Activated CD8-positive, alpha-beta memory T cell treated with anti-CD3 and anti-CD28 coated beads for 1 hour (primary cell): Measurements from ENCODE around the gene CHTF8.
"Not testable (repeated sequence)": the region's sequence is repeated elsewhere in the genome, so short reads cannot be mapped to it uniquely, and the experiment has no call there.

Experiments
- DNase-seq, 2 donors: peaks; one replicate each; pipeline ENCODE4 v3.0.0-alpha.2; 2020; ENCODE audit warnings: low read depth in 1 of 2; ENCODE audit errors: extremely low read depth in 1 of 2

The CHTF8 gene

GRCh38 chr16:69139464-69139863 is 7.1 kb upstream of the CHTF8 start:
- DNase-seq = not testable (repeated sequence)

GRCh38 chr16:69138608-69139007 is 6.2 kb upstream of the CHTF8 start:
- DNase-seq = no peak

- no peak for DNase-seq
These were observed 1.1 kb upstream of the CHTF8 start for GRCh38 chr16:69133373-69133954.

GRCh38 chr16:69131839-69132423 is 457 bp downstream of the CHTF8 start:
- DNase-seq = peak; percentile 25 to 49

- no peak for DNase-seq
These were observed 1.1 kb downstream of the CHTF8 start for GRCh38 chr16:69131167-69131838.

- DNase-seq = no peak
These were observed 1.9 kb downstream of the CHTF8 start for GRCh38 chr16:69130461-69130860.

- no peak for DNase-seq
These were observed 4.3 kb downstream of the CHTF8 start for GRCh38 chr16:69127966-69128510.

- DNase-seq = not testable (repeated sequence)
These were observed 5.6 kb downstream of the CHTF8 start for GRCh38 chr16:69126801-69127200.

GRCh38 chr16:69126221-69126620 is 6.2 kb downstream of the CHTF8 start:
- no peak for DNase-seq

GRCh38 chr16:69124961-69125360 is 7.4 kb downstream of the CHTF8 start:
- not testable (repeated sequence) for DNase-seq

- not testable (repeated sequence) for DNase-seq
These were observed 8.0 kb downstream of the CHTF8 start for GRCh38 chr16:69124406-69124805.

- DNase-seq = peak; percentile 28 to 49
These were observed 8.5 kb downstream of the CHTF8 start for GRCh38 chr16:69123910-69124309.

- DNase-seq = no peak
These were observed 12.2 kb downstream of the CHTF8 start for GRCh38 chr16:69120096-69120664.

GRCh38 chr16:69119536-69119935 is 12.9 kb downstream of the CHTF8 start:
- no peak for DNase-seq

- no peak for DNase-seq
These were observed 13.4 kb downstream of the CHTF8 start for GRCh38 chr16:69118994-69119393.

- DNase-seq = no peak
These were observed 13.9 kb downstream of the CHTF8 start for GRCh38 chr16:69118468-69118867.

GRCh38 chr16:69116906-69117305 is 15.5 kb downstream of the CHTF8 start:
- DNase-seq = no peak

GRCh38 chr16:69116256-69116875 is 16.0 kb downstream of the CHTF8 start:
- DNase-seq = no peak

GRCh38 chr16:69115837-69116236 is 16.6 kb downstream of the CHTF8 start:
- DNase-seq = no peak

GRCh38 chr16:69115361-69115760 is 17.0 kb downstream of the CHTF8 start:
- no peak for DNase-seq

- DNase-seq = no peak
These were observed 17.4 kb downstream of the CHTF8 start for GRCh38 chr16:69114976-69115355.
